Colonic mucosa (tissue), 4 donors: Measurements from ENCODE around the gene TBX3. TPM values are rescaled to one million over a fixed set of nuclear protein-coding genes. Genes with fewer than 3 reads are reported as not detected.

Experiments used
- DNase-seq: peaks from one replicate; pipeline ENCODE4 v3.0.0-alpha.2; 2020
- H3K27ac ChIP-seq: fragments of 200-600 bp; one replicate; pipeline ENCODE4 v1.8.0; 2021
- H3K27me3 ChIP-seq: fragments of 200-600 bp; one replicate; pipeline ENCODE4 v1.8.0; 2021
- H3K36me3 ChIP-seq: fragments of 200-600 bp; one replicate; pipeline ENCODE4 v1.8.0; 2021
- H3K4me1 ChIP-seq: fragments of 200-600 bp; one replicate; pipeline ENCODE4 v1.8.0; 2021; ENCODE audit warnings: mild to moderate bottlenecking
- H3K4me3 ChIP-seq: fragments of 200-600 bp; one replicate; pipeline ENCODE4 v1.8.0; 2021
- H3K9ac ChIP-seq, 2 donors: one replicate each; pipeline ENCODE4 v1.7.0; 2013; ENCODE audit warnings: control low read depth in 2 of 2, low read depth in 2 of 2, low read length in 2 of 2
- H3K9me3 ChIP-seq: fragments of 200-600 bp; one replicate; pipeline ENCODE4 v1.8.0; 2021
- CTCF ChIP-seq: fragments of 200-600 bp; IDR thresholded peaks from one replicate; pipeline ENCODE4 v1.8.0; 2022; ENCODE audit warnings: antibody characterized with exemption, mild to moderate bottlenecking
- intact Hi-C: fragments of 100-400 bp; cut with DNase I; formaldehyde crosslinking; loops from one replicate; pipeline ENCODE4 v1.14.1; 2022
- total RNA-seq, 2 donors: library from RNA; stranded (reverse); fragmentation: NEBNext Ultra II Directional in 1 of 2; extraction: Animal tissue kit (Norgen Biotek cat#: 25700) in 1 of 2; gene quantifications; one replicate each; pipeline ENCODE4 v1.2.1, GENCODE V29; 2021
- donor health status: healthy.
- donor health status: DM: no; HTN: no; CAD: no.
- donor health status: DM: no; HTN: no; CAD: no.

TBX3 gene
- total RNA-seq, 2 donors from 2014 or later: 4.8 to 7.2 TPM

GRCh38 chr12:114680604-114681069 lies 3.3 kb downstream of the TBX3 start:
- intact Hi-C loops: loop anchor here (10.0 kb wide), 1 partner anchor 794 kb away; no protein-coding TSS in a partner anchor
- H3K27me3 ChIP-seq: no peaks in the 10 kb centered on the region

GRCh38 chr12:114679942-114680341 lies 4.0 kb downstream of the TBX3 start:
- no peak for DNase-seq
- no peaks in the 10 kb centered on the region for H3K9me3 ChIP-seq
- intact Hi-C loops: loop anchor here (10.0 kb wide), 1 partner anchor 795 kb away; no protein-coding TSS in a partner anchor
- H3K4me1 ChIP-seq: no peaks in the 10 kb centered on the region
- H3K36me3 ChIP-seq: no peaks in the 10 kb centered on the region
- H3K27ac ChIP-seq: no peak overlapping the region
- no peaks in the 10 kb centered on the region for H3K27me3 ChIP-seq
- TF ChIP-seq CTCF: no peak
- H3K4me3 ChIP-seq: no peak overlapping the region
- no peak overlapping the region for H3K9ac ChIP-seq

More at GRCh38 chr12:114680604-114681069, 3.3 kb downstream of the TBX3 start:
- TF ChIP-seq CTCF: no peak
- no peak for DNase-seq
- Histone ChIP-seq H3K9me3 (no peaks in the 10 kb centered on the region), H3K36me3 (no peaks in the 10 kb centered on the region), H3K4me3 (no peak overlapping the region), H3K27ac (no peak overlapping the region), H3K4me1 (no peaks in the 10 kb centered on the region), H3K9ac (peak overlapping the region; percentile 3 to 39)

- intact Hi-C loops: no loop called here
- Histone ChIP-seq H3K27ac (no peak overlapping the region), H3K9ac (no peak overlapping the region), H3K9me3 (no peaks in the 10 kb centered on the region), H3K36me3 (no peaks in the 10 kb centered on the region), H3K4me1 (no peaks in the 10 kb centered on the region), H3K27me3 (no peaks in the 10 kb centered on the region), H3K4me3 (no peak overlapping the region)
- DNase-seq: no peak
- TF ChIP-seq CTCF: no peak
Measured at GRCh38 chr12:114679452-114679875, 4.5 kb downstream of the TBX3 start.

GRCh38 chr12:114678718-114679117 lies 5.3 kb downstream of the TBX3 start:
- Histone ChIP-seq H3K9ac (no peak overlapping the region), H3K27me3 (no peaks in the 10 kb centered on the region), H3K36me3 (no peaks in the 10 kb centered on the region), H3K4me1 (no peaks in the 10 kb centered on the region), H3K27ac (no peak overlapping the region), H3K4me3 (no peak overlapping the region), H3K9me3 (no peaks in the 10 kb centered on the region)
- TF ChIP-seq CTCF: no peak
- intact Hi-C loops: no loop called here
- DNase-seq: no peak

- Histone ChIP-seq H3K4me1 (no peaks in the 10 kb centered on the region), H3K4me3 (no peak overlapping the region), H3K36me3 (no peaks in the 10 kb centered on the region), H3K27ac (no peak overlapping the region), H3K27me3 (no peaks in the 10 kb centered on the region), H3K9ac (no peak overlapping the region), H3K9me3 (no peaks in the 10 kb centered on the region)
- DNase-seq: no peak
- intact Hi-C loops: no loop called here
- no peak for TF ChIP-seq CTCF
Measured at GRCh38 chr12:114678028-114678427, 5.9 kb downstream of the TBX3 start.
